ENCODE results near the gene ETV4. TPM values are rescaled to one million over a fixed set of nuclear protein-coding genes. Genes with fewer than 3 reads are reported as not detected.

ETV4 gene
- total RNA-seq (1 to 10 TPM in 2 of 5 donors, under 1 TPM in 2, not detected in 1; 0.58 to 3.1 (median 1.0) TPM), polyA plus RNA-seq (1 to 10 TPM in 2 of 3 donors, not detected in 1; 1.6 to 4.4 TPM)
- long read RNA-seq, donor 1: 0 reads
- long read RNA-seq, donor 2, partial matches to known transcripts: 0 of 1 reads
- long read RNA-seq, donor 2, other reads (novel, unspliced or antisense): 0 of 1 reads
- long read RNA-seq, donor 3, partial matches to known transcripts: 0 of 3 reads
- long read RNA-seq, donor 3, other reads (novel, unspliced or antisense): 0 of 3 reads
- long read RNA-seq, donor 4: 0 reads
- long read RNA-seq, donor 5, partial matches to known transcripts: 0 of 1 reads
- long read RNA-seq, donor 5, other reads (novel, unspliced or antisense): 0 of 1 reads
- long read RNA-seq, donor 6, partial matches to known transcripts: 0 of 2 reads
- long read RNA-seq, donor 6, other reads (novel, unspliced or antisense): 0 of 2 reads
- long read RNA-seq, donor 7, partial matches to known transcripts: 0 of 3 reads
- long read RNA-seq, donor 7, other reads (novel, unspliced or antisense): 0 of 3 reads
- long read RNA-seq, donor 8: 0 reads
- long read RNA-seq, donor 9, partial matches to known transcripts: 0 of 2 reads
- long read RNA-seq, donor 9, other reads (novel, unspliced or antisense): 0 of 2 reads
- long read RNA-seq, donor 10, partial matches to known transcripts: 0 of 1 reads
- long read RNA-seq, donor 10, other reads (novel, unspliced or antisense): 0 of 1 reads

GRCh38 chr17:43546319-43547188 is at the start of gene ETV4:
Gene ETV4, minus strand, starts transcription at chr17:43546340. Its CDS starts 723 bp downstream, at chr17:43545617.
- Histone ChIP-seq H3K4me1 (peaks cover 25 to 35% (median 33%) of the 10 kb centered on the region in 4 donors), H3K36me3 (no peaks in the 10 kb centered on the region), H3K4me3 (peak within 1 kb of the TSS; percentile 45 to 62 (median 57)), H3K27me3 (peaks cover 0 to 92% (median 29%) of the 10 kb centered on the region in 3 donors), H3K27ac (peak within 1 kb of the TSS in 4 of 5 donors; percentile 25 to 56 (median 40)), H3K9me3 (no peaks in the 10 kb centered on the region)
- DNase-seq: peak; percentile 89 to 97
- WGBS, 5 donors: 0 to 1% (median 1%) methylated on average over 41 to 46 of the region's 46 CpGs
- no peak for TF ChIP-seq POLR2A (IDR thresholded peaks at IDR 0.05)
- TF ChIP-seq CTCF (IDR thresholded peaks at IDR 0.05): no peak
- TF ChIP-seq EP300 (IDR thresholded peaks at IDR 0.05): no peak
- no peak for TF ChIP-seq POLR2AphosphoS5 (IDR thresholded peaks at IDR 0.05)
- intact Hi-C loops (cut with DNase I; ENCODE audit: low total_unique reads): no loop called here

- Histone ChIP-seq H3K4me3 (no peak overlapping the region), H3K27me3 (no peaks in the 10 kb centered on the region), H3K36me3 (no peaks in the 10 kb centered on the region), H3K27ac (no peak overlapping the region), H3K9me3 (no peaks in the 10 kb centered on the region), H3K4me1 (peaks cover 3 to 14% (median 10%) of the 10 kb centered on the region in 4 donors)
- no peak for TF ChIP-seq POLR2AphosphoS5 (IDR thresholded peaks at IDR 0.05)
- no peak for TF ChIP-seq POLR2A (IDR thresholded peaks at IDR 0.05)
- no peak for TF ChIP-seq CTCF (IDR thresholded peaks at IDR 0.05)
- TF ChIP-seq EP300 (IDR thresholded peaks at IDR 0.05): no peak
- WGBS, 5 donors: 65 to 93% (median 66%) methylated on average over 4 of the region's 4 CpGs
- no peak for DNase-seq
- intact Hi-C loops (cut with DNase I; ENCODE audit: low total_unique reads): no loop called here
Measured at GRCh38 chr17:43595466-43595865, 49.3 kb upstream of the ETV4 start.

DNA sequence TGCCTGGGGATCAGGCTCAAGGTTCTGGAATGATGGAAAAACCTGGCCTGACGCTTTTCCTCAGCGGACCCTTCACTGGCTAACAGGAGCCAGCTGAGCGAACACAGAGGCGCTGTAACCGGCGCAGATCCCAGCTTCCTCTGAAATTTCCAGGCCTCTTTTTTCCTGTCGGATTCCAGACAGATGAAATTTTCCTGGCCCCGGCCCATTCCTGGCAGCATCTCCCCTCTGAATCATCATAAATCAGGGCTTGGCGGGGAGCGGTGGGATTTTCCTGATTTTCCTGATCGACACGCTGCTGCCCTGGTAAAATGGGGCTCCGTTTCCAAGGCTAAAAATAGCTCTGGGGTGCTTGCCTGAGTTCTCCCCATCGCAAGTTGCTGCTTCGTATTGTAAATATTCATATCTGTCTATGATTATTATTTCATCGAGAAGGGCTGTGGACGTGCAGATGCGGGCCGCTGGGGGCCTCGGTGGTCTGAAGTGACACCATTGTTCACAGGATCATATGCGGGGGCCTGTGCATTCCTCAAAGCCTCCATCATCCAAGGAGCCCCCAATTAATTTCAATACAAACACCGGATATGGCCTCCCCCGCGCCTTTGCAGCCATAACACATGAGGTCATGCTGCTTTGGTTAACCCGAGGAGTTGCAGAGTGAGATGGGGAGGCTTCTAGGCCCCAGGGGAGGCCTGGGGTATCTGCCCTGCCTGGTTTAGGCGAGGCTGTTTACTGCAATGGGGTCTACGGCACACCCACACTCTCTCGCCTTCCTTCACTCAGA is 45.8 kb upstream of the ETV4 start:
- Histone ChIP-seq H3K4me1 (peaks cover 3 to 14% (median 10%) of the 10 kb centered on the region in 4 donors), H3K9me3 (no peaks in the 10 kb centered on the region), H3K27ac (peak overlapping the region; percentile 52 to 85 (median 75)), H3K27me3 (no peaks in the 10 kb centered on the region), H3K36me3 (no peaks in the 10 kb centered on the region), H3K4me3 (no peak overlapping the region)
- TF ChIP-seq POLR2AphosphoS5 (IDR thresholded peaks at IDR 0.05) (peak in 1 of 3 donors; percentile 39), EP300 (IDR thresholded peaks at IDR 0.05) (no peak)
- intact Hi-C loops (cut with DNase I; ENCODE audit: low total_unique reads): no loop called here
- peak; percentile 31 to 91 for DNase-seq
- 43 to 66% (median 58%) methylated on average over 27 to 28 of the region's 28 CpGs for WGBS, 5 donors

DNA sequence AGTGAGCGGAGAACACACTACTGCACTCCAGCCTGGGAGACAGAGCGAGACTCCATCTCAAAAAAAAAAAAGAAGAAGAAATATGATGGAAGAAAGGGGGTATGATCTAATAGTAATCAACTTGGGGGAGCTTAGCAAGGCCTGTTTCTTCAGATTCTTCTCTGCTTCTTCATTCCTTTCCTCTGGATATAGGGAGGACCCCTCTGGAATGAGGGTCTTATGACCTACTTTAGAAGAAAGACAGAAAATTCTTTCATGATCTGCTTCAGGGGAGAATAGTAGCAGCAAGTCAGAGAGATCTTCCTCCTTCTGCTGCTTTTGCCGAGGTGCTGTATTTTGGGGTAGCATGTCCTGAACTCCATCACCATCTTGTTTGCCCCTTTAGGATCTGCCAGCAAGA is 44.9 kb upstream of the ETV4 start:
- Histone ChIP-seq H3K27me3 (no peaks in the 10 kb centered on the region), H3K4me3 (no peak overlapping the region), H3K27ac (peak overlapping the region in 4 of 5 donors; percentile 53 to 85 (median 76)), H3K36me3 (no peaks in the 10 kb centered on the region), H3K9me3 (no peaks in the 10 kb centered on the region), H3K4me1 (peaks cover 3 to 14% (median 10%) of the 10 kb centered on the region in 4 donors)
- no peak for DNase-seq
- 87 to 98% (median 97%) methylated on average over 3 of the region's 3 CpGs for WGBS, 5 donors
- intact Hi-C loops (cut with DNase I; ENCODE audit: low total_unique reads): no loop called here
- TF ChIP-seq POLR2A (IDR thresholded peaks at IDR 0.05): no peak
- TF ChIP-seq CTCF (IDR thresholded peaks at IDR 0.05): no peak
- TF ChIP-seq POLR2AphosphoS5 (IDR thresholded peaks at IDR 0.05): no peak
- TF ChIP-seq EP300 (IDR thresholded peaks at IDR 0.05): no peak
